ENCODE measurements around the gene ADCY7.

ADCY7 gene

GRCh38 chr16:50309527-50310307 lies 43.4 kb downstream of the ADCY7 start:
- no peak overlapping the region for H3K4me3 ChIP-seq (ENCODE audit: low read depth, low read length)
- no peak for TF ChIP-seq CTCF (IDR thresholded peaks at IDR 0.05; ENCODE audit: borderline replicate concordance, insufficient read depth, low read depth, low read length)

GRCh38 chr16:50310308-50311133 lies 44.2 kb downstream of the ADCY7 start:
- no peak for TF ChIP-seq CTCF (IDR thresholded peaks at IDR 0.05; ENCODE audit: borderline replicate concordance, insufficient read depth, low read depth, low read length)

GRCh38 chr16:50311134-50311528 lies 44.8 kb downstream of the ADCY7 start:
- no peak overlapping the region for H3K4me3 ChIP-seq (ENCODE audit: low read depth, low read length)
- TF ChIP-seq CTCF (IDR thresholded peaks at IDR 0.05; ENCODE audit: borderline replicate concordance, insufficient read depth, low read depth, low read length): no peak

More at GRCh38 chr16:50310308-50311133, 44.2 kb downstream of the ADCY7 start:
- no peak overlapping the region for H3K4me3 ChIP-seq (ENCODE audit: low read depth, low read length)

GRCh38 chr16:50311891-50312501 lies 45.6 kb downstream of the ADCY7 start:
- TF ChIP-seq CTCF (IDR thresholded peaks at IDR 0.05; ENCODE audit: borderline replicate concordance, insufficient read depth, low read depth, low read length): no peak
- H3K4me3 ChIP-seq (ENCODE audit: low read depth, low read length): no peak overlapping the region

GRCh38 chr16:50313596-50314478 lies 47.5 kb downstream of the ADCY7 start:
- no peak for TF ChIP-seq CTCF (IDR thresholded peaks at IDR 0.05; ENCODE audit: borderline replicate concordance, insufficient read depth, low read depth, low read length)
- no peak overlapping the region for H3K4me3 ChIP-seq (ENCODE audit: low read depth, low read length)

- H3K4me3 ChIP-seq (ENCODE audit: low read depth, low read length): no peak overlapping the region
- TF ChIP-seq CTCF (IDR thresholded peaks at IDR 0.05; ENCODE audit: borderline replicate concordance, insufficient read depth, low read depth, low read length): no peak
Measured at GRCh38 chr16:50314665-50315064, 48.3 kb downstream of the ADCY7 start.

Data from GM12875 (cell line).